GM23338 (cell line): ENCODE results near the gene DDX41.

Source experiments
- CREB1 ChIP-seq: fragments of 250-450 bp; sonication (Bioruptor Pico); IDR thresholded peaks from 2 replicates; pipeline ENCODE4 v1.5.0; 2020; ENCODE audit warnings: low read depth, mild to moderate bottlenecking, moderate library complexity
- EZH2 ChIP-seq: fragments of 200-600 bp; sonication (generic); IDR thresholded peaks from one replicate; pipeline ENCODE4 v1.8.0; 2017; ENCODE audit warnings: antibody characterized with exemption, mild to moderate bottlenecking, low read depth; ENCODE audit not compliant: unreplicated experiment
- NANOG ChIP-seq: IDR thresholded peaks from 2 replicates; pipeline ENCODE4 v1.6.1; 2016; ENCODE audit warnings: antibody characterized with exemption, borderline replicate concordance
- POLR2AphosphoS5 ChIP-seq: IDR thresholded peaks from 2 replicates; pipeline ENCODE4 v1.6.1; 2016; ENCODE audit warnings: antibody characterized with exemption, low read depth
- TF ChIP-seq, protein P1 (sequence below), 2 experiments: fragments of 200-600 bp in 1 of 2; sonication (generic) in 1 of 2; conservative IDR thresholded peaks; 2 replicates each; pipeline versions ENCODE4 v1.5.1 to v1.6.1; 2016 to 2017; ENCODE audit warnings: antibody characterized with exemption in 2 of 2, low read depth in 2 of 2, mild to moderate bottlenecking in 2 of 2, moderate library complexity in 1 of 2

DNA sequence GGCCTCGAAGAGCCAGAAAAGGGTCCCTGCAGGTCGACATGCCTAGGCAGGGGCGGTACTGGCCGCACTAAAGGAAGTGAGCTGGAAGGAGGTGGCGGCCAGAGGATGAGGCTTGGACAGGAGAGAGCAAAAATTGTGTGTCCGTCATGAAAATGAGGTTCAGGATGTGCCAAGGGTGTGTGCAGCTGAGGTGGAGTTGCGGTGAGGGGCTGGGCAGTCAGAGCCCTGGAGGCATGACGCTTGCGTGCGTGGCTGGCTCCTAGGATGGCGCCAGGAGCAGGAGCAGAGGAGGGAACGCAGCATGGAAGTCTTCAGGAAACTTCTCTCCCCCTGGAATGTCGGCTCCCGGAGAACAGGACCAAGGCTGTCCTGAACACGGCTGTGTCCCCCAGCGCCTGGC lies 13.9 kb downstream of the DDX41 start:
- no peak for TF ChIP-seq CREB1 (CRISPR knock-in tag)
- TF ChIP-seq, protein P1, sequence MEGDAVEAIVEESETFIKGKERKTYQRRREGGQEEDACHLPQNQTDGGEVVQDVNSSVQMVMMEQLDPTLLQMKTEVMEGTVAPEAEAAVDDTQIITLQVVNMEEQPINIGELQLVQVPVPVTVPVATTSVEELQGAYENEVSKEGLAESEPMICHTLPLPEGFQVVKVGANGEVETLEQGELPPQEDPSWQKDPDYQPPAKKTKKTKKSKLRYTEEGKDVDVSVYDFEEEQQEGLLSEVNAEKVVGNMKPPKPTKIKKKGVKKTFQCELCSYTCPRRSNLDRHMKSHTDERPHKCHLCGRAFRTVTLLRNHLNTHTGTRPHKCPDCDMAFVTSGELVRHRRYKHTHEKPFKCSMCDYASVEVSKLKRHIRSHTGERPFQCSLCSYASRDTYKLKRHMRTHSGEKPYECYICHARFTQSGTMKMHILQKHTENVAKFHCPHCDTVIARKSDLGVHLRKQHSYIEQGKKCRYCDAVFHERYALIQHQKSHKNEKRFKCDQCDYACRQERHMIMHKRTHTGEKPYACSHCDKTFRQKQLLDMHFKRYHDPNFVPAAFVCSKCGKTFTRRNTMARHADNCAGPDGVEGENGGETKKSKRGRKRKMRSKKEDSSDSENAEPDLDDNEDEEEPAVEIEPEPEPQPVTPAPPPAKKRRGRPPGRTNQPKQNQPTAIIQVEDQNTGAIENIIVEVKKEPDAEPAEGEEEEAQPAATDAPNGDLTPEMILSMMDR (conservative IDR thresholded peaks at IDR 0.05; ENCODE audit: low read depth in 2 of 2), result no peak
- no peak for TF ChIP-seq POLR2AphosphoS5
- TF ChIP-seq EZH2, result no peak
- no peak for TF ChIP-seq NANOG
